Glomerular visceral epithelial cell (primary cell): ENCODE data around the gene HLA-DQA1.
"Not testable (repeated sequence)": the region's sequence is repeated elsewhere in the genome, so short reads cannot be mapped to it uniquely, and the experiment has no call there.

ENCODE experiments used
- DNase-seq: peaks from one replicate; pipeline ENCODE4 v3.0.0-alpha.2; 2016; ENCODE audit errors: extremely low spot score

HLA-DQA1 gene

DNA sequence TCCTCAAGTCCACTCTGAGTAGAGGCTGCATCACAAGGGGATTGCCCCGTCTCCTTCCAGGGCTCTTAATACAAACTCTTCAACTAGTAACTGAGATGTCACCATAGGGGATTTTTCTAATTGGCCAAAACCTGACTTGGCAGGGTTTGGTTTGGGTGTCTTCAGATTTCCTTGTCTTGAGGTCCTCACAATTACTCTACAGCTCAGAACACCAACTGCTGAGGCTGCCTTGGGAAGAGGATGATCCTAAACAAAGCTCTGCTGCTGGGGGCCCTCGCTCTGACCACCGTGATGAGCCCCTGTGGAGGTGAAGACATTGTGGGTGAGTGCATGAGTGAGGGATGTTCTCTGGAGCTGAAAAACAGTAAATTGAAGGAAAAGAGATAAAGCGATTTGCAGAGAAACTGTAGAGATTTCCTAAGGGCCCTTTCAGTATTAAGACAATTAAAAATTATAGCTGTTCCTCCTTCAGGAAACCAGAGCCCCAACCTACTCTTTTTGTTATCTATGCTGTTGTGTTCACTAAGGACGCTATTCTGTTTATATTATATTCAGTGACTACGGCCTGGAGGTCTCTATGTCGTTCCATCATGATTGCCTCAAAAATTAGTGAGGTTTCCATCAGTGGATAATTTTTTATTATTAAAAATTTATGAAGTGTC is at the start of gene HLA-DQA1:
Gene HLA-DQA1 (plus strand): TSS at position 188 of the 662 bp plus-strand sequence. CDS start 53 bp downstream, at position 241.
- no peak for DNase-seq

DNA sequence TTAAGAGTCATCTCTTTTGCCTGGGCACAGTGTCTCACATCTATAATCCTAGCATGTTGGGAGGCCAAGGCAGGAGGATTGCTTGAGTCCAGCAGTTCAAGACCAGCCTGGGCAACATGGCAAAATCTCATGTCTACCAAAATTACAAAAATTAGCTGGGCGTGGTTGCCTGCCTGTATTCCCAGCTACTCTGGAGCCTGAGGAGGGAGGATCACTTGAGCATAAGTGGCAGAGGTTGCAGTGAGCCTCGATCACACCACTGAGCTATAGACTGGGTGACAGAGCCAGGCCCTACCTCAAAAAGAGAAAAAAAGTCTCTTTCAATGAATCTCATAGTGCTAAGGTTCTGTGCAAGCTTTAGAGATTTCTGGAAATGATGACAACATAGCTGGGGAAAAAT is 49.0 kb upstream of the HLA-DQA1 start:
- DNase-seq: no peak

DNA sequence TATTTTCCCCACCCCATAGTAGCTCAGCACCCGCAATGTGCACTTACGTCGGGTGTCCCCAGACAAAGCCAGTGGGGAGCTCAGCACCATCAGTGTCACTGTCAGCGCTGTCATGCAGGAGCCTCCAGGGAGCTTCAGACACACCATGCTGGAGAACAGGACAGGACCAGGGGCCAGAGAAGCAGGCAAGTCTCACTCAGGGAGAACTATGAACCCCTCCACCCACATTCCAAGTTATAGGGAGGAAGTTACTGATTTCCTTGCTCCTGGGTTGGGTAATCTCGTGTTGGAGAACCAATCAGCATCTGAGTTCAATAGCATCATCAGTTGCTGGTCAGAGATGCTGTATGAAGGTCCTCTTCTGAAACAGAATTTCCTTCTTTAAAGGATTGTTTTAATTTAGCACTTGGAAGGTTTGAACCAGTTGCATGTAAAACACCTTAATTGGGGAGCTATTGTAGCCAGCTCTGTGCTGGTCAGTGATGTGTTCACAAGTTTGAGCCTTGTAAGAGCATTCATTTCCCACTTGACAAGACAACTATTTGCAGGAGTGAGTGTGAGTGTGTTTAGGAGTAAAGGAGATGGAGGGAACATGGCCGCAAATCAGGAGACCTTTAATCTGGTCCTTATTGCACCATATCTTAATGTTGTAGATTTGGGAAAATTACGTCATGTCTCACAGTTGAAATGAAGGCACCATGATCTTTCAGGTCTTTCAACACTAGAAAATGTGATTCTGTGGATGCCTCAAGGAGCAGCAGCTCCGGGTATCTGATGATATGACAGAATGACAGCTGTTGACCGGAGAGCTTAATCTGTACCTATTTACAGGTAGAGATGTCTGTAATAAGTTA is 47.4 kb upstream of the HLA-DQA1 start, which contains the start of gene HLA-DRB1:
Gene HLA-DRB1 (minus strand): TSS at position 253 of the 854 bp plus-strand sequence. CDS start 106 bp downstream, at position 147.
- no peak for DNase-seq

DNA sequence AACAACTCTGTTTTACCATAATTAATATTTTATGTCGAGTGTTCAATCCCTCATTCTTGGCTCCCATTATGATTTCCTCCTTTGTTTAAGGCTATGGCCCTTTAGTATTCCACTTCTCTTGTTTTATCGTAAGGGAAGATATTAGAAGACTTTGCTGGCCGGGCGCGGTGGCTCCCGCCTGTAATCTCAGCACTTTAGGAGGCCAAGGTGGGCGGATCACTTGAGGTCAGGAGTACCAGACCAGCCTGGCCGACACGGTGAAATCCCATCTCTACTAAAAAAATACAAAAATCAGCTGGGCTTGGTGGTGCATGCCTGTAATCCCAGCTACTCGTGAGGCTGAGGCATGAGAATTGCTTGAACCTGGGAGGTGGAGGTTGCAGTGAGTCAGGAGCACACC is 46.5 kb upstream of the HLA-DQA1 start:
- not testable (repeated sequence) for DNase-seq

DNA sequence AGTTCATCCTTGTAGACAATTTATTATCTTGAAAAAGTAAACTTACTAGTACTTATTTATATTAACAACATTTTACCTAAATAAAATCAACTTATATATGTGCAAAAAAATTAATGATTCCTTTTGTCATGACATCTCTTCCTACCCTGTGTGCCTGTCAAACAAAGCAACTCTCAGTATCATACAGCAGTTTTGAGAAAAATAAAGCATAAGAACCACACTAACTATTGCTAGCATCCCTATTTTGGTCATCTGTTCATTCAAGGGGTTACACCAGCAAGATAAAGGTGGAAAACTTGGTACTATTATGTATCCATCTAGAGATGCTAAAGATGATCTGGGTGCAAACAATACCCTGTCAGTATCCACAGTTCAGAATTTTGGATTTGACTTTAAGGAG is 40.2 kb upstream of the HLA-DQA1 start:
- no peak for DNase-seq

DNA sequence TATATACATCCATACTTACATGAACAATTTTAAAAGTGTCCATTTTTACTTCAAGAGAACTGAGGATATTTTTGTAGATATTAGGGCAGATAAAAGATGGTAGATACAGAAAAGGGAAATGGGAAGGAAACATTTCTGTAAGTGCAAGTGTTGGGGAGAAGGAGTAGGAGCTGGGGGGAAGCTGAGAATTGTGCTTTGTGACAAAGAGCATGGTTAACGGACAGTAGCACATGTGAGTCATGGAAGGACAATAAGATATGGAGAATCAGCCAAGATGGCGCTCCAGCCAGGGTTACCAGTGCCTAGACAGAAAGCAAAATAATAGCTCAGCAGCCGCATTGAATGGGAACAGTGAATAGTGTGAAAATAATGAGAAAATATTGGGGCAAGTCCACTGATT is 34.8 kb upstream of the HLA-DQA1 start:
- DNase-seq: no peak

GRCh38 chr6:32603222-32603621 is 34.0 kb upstream of the HLA-DQA1 start:
- no peak for DNase-seq

- no peak for DNase-seq
Measured at GRCh38 chr6:32603888-32604287, 33.3 kb upstream of the HLA-DQA1 start.

DNA sequence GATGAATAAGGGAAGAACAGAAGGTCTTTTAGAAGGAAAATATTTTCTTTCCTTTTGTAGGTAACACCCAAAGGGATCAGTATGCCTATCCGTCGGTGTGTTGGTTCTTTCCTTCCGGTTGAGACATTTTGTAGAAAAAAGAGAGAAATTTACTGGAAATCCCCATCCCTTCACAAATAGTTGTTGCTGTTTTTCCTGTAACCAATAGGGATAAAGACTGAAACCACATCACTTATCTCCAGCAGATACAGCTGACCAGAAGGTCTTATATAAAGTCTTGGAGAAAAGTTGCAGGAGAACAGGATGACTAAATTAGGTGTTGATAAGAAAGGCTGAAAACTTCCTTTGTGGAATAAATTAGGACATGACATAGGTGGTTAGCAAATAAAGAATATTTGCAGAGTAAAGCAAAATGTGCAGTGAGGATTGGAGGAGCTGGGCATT is 32.8 kb upstream of the HLA-DQA1 start:
- DNase-seq: no peak

DNA sequence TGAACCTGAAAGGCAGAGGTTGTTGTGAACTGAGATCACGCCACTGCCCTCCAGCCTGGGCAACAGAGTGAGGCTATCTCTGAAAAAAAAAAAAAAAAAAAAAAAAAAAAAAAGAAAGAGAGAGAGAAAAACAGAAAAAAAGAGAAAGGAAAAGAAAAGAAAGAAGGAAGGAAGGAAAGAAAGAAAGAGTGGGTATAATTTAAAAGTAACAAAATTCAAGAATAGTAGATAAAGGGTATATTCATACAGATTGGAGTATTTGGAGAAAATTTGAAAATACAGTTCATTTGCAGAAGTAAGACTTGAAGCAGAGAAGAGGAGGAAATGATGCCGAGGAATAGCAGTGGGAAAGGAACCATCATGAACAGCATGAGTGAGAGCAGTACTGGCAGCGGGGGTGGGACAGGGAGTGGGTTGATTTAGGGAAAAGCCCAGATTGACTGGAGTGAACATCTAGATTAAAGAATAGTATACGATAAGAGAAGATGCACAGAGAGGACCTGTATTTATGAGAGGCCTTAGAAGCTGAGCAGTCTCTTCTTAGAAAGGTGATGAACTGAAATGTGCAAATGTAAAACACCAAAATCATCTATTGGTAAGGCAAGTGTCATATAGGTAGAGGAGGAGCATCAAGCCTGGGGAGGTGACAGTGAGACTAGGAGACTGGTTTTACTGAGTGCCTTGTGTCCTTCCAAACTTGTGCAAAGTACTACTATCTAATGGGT is 29.8 kb upstream of the HLA-DQA1 start:
- DNase-seq: no peak

- no peak for DNase-seq
Measured at GRCh38 chr6:32607988-32608298, 29.3 kb upstream of the HLA-DQA1 start.

- no peak for DNase-seq
Measured at GRCh38 chr6:32608362-32608761, 28.8 kb upstream of the HLA-DQA1 start.

GRCh38 chr6:32609391-32609730 is 27.8 kb upstream of the HLA-DQA1 start:
- DNase-seq: no peak

DNA sequence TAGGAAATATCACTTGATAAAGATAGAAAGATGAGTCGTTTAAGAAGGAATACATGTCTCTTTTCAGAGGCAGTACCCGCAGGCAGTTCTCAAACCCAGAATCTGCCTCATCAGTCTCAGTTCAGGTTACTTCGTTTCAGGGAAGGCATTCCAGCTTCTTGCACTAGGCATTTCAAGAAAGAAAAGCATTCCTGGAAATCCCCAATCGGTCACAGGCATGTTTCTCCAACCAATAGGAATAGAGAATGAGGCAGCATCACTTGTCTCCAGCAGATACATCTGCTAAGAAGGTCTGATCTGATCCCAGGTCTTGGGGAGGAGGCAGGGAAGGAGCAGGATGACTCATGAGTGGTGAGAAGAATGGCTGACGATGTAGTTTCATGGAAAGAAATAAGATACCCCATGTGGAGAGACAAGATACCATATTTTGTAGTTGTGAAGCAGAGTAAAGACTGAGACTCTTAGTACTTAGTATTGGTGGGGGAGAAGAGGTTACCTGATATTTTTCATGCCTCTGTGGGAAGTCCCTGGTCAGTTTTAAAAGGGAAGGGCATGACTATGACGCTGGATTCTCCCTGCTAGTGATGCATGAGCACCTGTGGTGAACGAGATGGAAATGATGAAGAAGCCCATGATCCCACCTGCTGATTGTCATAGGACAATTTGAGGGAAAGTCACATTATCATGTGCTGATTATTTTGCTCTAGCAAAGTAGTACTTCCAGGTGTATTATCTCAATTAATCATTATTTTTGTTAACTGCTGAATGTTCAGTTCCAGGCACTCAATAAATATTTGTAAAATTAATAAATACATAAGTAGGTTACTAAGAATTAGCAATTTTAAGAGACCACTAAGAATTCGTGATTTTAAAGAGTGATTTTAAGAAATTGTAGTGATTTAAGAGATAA is 27.2 kb upstream of the HLA-DQA1 start:
- peak; percentile 96 for DNase-seq

DNA sequence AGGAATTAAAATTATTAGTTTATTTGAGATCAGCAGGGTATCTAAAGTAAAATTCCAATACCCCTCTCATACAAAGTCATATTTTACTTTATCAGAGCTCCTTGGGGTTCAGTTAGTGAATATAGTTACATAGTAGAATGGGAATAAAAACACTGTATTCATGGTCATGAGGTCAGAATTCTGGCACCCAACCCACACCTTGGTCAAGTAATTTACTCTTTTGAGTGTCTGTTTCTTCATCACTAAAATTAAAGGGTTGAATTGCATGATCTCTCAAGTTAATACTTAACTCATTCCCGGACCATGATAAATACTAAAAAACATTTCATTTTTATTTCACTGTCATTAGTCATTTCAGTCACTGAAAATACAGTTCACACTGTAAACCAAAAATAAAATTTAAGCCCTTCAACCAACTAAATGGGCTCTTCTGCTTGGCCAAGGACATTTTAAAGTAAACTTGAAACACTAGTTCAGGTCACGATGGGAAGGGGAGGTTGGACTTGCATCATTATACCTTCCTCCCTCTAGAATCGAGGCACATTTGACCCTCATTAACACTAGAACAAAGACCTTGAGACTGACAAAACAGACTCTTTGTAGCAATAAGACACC is 26.4 kb upstream of the HLA-DQA1 start:
- DNase-seq: peak; percentile 12

DNA sequence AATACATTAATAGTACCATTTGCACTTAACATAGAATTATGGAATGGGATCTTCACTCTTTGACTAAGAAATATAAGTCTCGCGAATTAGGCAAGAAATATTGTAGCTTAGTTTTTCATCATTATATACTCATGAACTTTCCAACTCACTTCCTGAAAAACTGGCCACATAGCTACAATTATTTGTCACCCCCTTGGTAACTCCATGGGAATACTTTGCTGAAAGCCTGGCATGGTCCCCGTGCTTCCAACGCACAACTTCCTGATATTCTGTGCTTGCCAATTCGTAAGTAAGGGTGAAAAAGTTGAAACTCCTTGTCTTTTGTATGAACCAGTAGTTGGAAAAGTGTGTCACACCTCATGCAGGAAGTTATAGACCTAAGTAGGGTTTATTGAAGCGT is 23.7 kb upstream of the HLA-DQA1 start:
- no peak for DNase-seq

DNA sequence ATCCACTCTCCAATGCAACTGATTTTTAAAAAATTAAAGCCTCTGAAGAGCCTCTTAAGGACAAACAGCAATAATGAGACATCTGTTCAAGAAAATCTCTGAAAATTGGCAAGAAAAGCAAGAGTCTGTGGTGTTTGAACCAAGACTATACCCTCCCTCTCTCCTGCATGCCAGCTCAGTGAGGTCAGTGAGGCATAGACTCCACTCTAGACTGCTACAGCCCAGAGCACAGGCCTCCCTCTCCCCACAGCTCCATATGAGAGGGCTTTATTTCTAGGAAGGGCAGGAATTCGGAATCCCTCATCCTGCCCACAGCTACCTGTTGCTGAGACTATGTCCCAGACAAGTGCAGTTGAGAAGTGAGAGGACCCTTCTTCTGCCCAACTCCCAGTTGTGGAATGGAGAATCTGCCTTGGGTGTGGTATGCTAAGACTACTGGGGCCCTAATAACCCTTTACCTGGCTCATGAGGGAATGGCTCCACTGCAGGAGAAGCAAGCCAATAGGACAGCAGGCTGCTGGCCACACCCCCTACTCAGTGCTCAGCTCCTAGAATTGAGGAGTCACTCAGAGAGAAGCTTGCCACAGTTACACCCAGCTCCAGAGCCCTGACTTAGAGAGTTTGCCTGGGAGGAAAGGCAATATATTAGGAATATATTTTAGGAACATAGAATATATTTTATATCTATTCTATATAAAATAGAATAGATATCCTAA is 22.7 kb upstream of the HLA-DQA1 start:
- DNase-seq: peak; percentile 50

- DNase-seq: no peak
Measured at GRCh38 chr6:32615885-32616532, 21.2 kb upstream of the HLA-DQA1 start.

DNA sequence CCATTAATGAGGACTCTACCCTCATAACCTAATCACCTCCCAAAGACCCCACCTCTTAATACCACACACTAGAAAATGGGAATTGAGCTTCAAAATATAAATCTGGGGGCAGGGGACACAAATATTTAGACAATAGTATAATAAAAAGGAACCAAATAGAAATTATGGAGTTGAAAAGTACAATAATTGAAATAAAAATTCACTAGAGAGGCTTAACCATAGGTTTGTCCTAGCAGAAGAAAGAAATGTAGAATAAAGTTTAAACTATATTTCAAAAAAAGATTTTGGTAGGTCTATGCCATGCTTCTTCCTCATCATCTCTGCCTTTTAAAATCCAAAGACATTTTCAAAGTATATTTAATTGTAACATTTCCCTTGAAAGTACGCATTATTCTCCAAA is 19.5 kb upstream of the HLA-DQA1 start:
- DNase-seq: no peak

DNA sequence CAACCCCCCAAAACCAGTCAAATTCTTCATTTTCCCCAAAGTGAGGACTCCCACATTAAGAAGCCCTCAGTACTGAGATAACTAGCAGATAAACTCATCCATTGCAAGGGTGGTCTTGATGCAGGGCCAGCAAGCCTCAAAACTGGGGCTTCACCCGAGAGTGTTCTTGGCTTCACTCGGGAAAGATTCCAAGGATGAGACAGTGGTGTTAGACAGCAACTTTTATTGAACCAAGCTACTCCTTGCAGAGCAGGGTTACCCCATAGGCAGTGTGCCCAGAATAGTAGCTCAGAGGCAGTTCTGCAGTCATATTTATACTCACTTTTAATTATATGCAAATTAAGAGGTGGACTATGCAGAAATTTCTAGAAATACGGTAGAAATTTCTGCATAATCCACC is 15.8 kb upstream of the HLA-DQA1 start:
- DNase-seq: no peak
